ENCODE data around the gene ASCC3. TPM values are rescaled to one million over a fixed set of nuclear protein-coding genes. Genes with fewer than 3 reads are reported as not detected.

Gene ASCC3
- total and polyA plus RNA-seq, 2 donors (not counting 3 experiments of a cell fraction or from before 2014, with no cell fraction given): 15.7 to 57.2 TPM

GRCh38 chr6:100470422-100471120, 410.6 kb downstream of the ASCC3 start:
- FAIRE-seq (no peak), DNase-seq (ENCODE audit: low read depth, low spot score) (no peak)
- intact Hi-C loops (cut with micrococcal nuclease) (no loop called here), dilution Hi-C loops (cut with MboI; ENCODE audit: extremely low pct_ligation_motif_present, low sequenced_read_pairs) (loop anchor here (25.0 kb wide), 1 partner anchor 358 kb away; no protein-coding TSS in a partner anchor)
- Histone ChIP-seq H3K79me2 (ENCODE audit: control insufficient read depth, insufficient read depth, low read length) (no peaks in the 10 kb centered on the region), H3K27ac (ENCODE audit: insufficient read depth, low read depth, low read length) (no peak overlapping the region), H2AFZ (ENCODE audit: low read depth, low read length) (no peak overlapping the region), H3K9me1 (replicated peaks; ENCODE audit: control insufficient read depth, extremely low read depth, insufficient read depth, low read length) (no peaks in the 10 kb centered on the region), H3K4me3 (replicated peaks in 1 of 3; ENCODE audit: insufficient read depth in 1 of 3, low read depth in 1 of 3, low read length in 3 of 3) (no peak overlapping the region), H4K20me1 (replicated peaks; ENCODE audit: control insufficient read depth, extremely low read depth, insufficient read depth, low read length) (no peaks in the 10 kb centered on the region), H3K36me3 (ENCODE audit: control insufficient read depth in 2 of 2, extremely low read depth in 1 of 2, insufficient read depth in 2 of 2, low read length in 2 of 2) (no peaks in the 10 kb centered on the region), H3K4me1 (ENCODE audit: control insufficient read depth, extremely low read depth, insufficient read depth, low read length) (no peaks in the 10 kb centered on the region), H3K27me3 (ENCODE audit: control insufficient read depth in 2 of 2, insufficient read depth in 2 of 2, low read length in 2 of 2) (peaks cover 59 to 83% of the 10 kb centered on the region in 2 experiments), H3K4me2 (ENCODE audit: insufficient read depth, low read length) (no peak overlapping the region), H3K9ac (replicated peaks; ENCODE audit: extremely low read depth, insufficient read depth, low read length) (no peak overlapping the region), H3K9me3 (replicated peaks; ENCODE audit: control insufficient read depth, insufficient read depth, low read length) (no peaks in the 10 kb centered on the region)
- POLR2A ChIA-PET: no interaction called here
- CTCF ChIA-PET: interaction anchor here (1.3 to 2.4 kb wide), 4 partner anchors 293 to 603 kb away, joined by 3 to 11 read pairs (median 4); no protein-coding TSS in a partner anchor
- TF ChIP-seq MYC (IDR thresholded peaks at IDR 0.05; ENCODE audit: low read depth, low read length) (no peak), EZH2 (IDR thresholded peaks at IDR 0.05; ENCODE audit: borderline replicate concordance, low read depth, low read length, severe bottlenecking) (no peak), JUN (IDR thresholded peaks at IDR 0.05; ENCODE audit: borderline replicate concordance, insufficient read depth, insufficient read length, low read depth) (no peak)
- no TSS peak for BruUV-seq (replicated peaks)

GRCh38 chr6:100469101-100469859, 411.8 kb downstream of the ASCC3 start:
- Histone ChIP-seq H3K79me2 (ENCODE audit: control insufficient read depth, insufficient read depth, low read length) (no peaks in the 10 kb centered on the region), H3K4me1 (ENCODE audit: control insufficient read depth, extremely low read depth, insufficient read depth, low read length) (peaks cover 9% of the 10 kb centered on the region), H3K27ac (ENCODE audit: insufficient read depth, low read depth, low read length) (no peak overlapping the region), H3K9ac (replicated peaks; ENCODE audit: extremely low read depth, insufficient read depth, low read length) (no peak overlapping the region), H2AFZ (ENCODE audit: low read depth, low read length) (no peak overlapping the region), H3K9me3 (replicated peaks; ENCODE audit: control insufficient read depth, insufficient read depth, low read length) (no peaks in the 10 kb centered on the region), H3K36me3 (ENCODE audit: control insufficient read depth in 2 of 2, extremely low read depth in 1 of 2, insufficient read depth in 2 of 2, low read length in 2 of 2) (no peaks in the 10 kb centered on the region), H3K9me1 (replicated peaks; ENCODE audit: control insufficient read depth, extremely low read depth, insufficient read depth, low read length) (no peaks in the 10 kb centered on the region), H3K27me3 (ENCODE audit: control insufficient read depth in 2 of 2, insufficient read depth in 2 of 2, low read length in 2 of 2) (peaks cover 69 to 96% of the 10 kb centered on the region in 2 experiments), H4K20me1 (replicated peaks; ENCODE audit: control insufficient read depth, extremely low read depth, insufficient read depth, low read length) (no peaks in the 10 kb centered on the region), H3K4me3 (replicated peaks in 1 of 3; ENCODE audit: insufficient read depth in 1 of 3, low read depth in 1 of 3, low read length in 3 of 3) (no peak overlapping the region), H3K4me2 (ENCODE audit: insufficient read depth, low read length) (no peak overlapping the region)
- POLR2A ChIA-PET: no interaction called here
- FAIRE-seq (no peak), DNase-seq (ENCODE audit: low read depth, low spot score) (no peak)
- intact Hi-C loops (cut with micrococcal nuclease): loop anchor here (10.0 kb wide), 1 partner anchor 864 kb away; the partner anchor contains the start of gene PRDM13
- TF ChIP-seq EZH2 (IDR thresholded peaks at IDR 0.05; ENCODE audit: borderline replicate concordance, low read depth, low read length, severe bottlenecking) (peak; percentile 95), POLR2A (IDR thresholded peaks at IDR 0.05; ENCODE audit: low read depth, low read length) (no peak), MAX (IDR thresholded peaks at IDR 0.05; ENCODE audit: insufficient read depth, insufficient read length) (no peak), POLR2AphosphoS5 (IDR thresholded peaks at IDR 0.05; ENCODE audit: insufficient read depth, low read depth, low read length) (no peak), JUN (IDR thresholded peaks at IDR 0.05; ENCODE audit: borderline replicate concordance, insufficient read depth, insufficient read length, low read depth) (no peak), CTCF (IDR thresholded peaks at IDR 0.05; ENCODE audit: extremely low read depth in 1 of 2, insufficient read depth in 1 of 2, low read depth in 1 of 2, low read length in 2 of 2) (no peak), GATA2 (IDR thresholded peaks at IDR 0.05; ENCODE audit: insufficient read depth, insufficient read length, low read depth, low read length) (no peak)
- dilution Hi-C loops (cut with MboI; ENCODE audit: extremely low pct_ligation_motif_present, low sequenced_read_pairs): loop anchor here (25.0 kb wide), 1 partner anchor 357 kb away; no protein-coding TSS in a partner anchor
- CTCF ChIA-PET: interaction anchor here (1.1 to 2.4 kb wide), 4 partner anchors 8 to 601 kb away, joined by 3 to 11 read pairs (median 5); no protein-coding TSS in a partner anchor
- no TSS peak for BruUV-seq (replicated peaks)
